GM19351 (cell line): ENCODE measurements around the gene ZNF611.
"Not testable (repeated sequence)": the region's sequence is repeated elsewhere in the genome, so short reads cannot be mapped to it uniquely, and the experiment has no call there.

Experiments
- ATAC-seq: cut with Tn5 transposase; IDR thresholded peaks from one replicate; pipeline ENCODE4 v1.9.1; 2021; ENCODE audit warnings: mild to moderate bottlenecking, moderate library complexity; ENCODE audit not compliant: unreplicated experiment

Gene ZNF611

DNA sequence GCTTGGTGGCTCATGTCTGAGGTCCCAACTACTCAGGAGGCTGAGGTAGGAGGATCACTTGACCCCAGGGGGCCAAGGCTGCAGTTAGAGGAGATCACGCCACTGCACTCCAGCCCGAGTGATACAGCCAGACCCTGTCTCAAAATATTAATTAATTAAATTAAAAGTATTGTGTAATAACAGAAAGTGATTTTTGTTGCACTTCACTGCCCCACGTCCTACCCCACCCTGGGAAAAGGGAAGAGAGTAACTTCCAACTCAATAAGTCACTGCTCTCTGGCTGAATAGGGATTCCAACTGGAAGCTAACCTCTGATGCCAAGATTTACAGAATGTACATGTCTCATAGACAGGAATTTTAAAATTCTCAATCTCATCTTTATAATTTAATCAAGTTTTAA, 47.2 kb downstream of the ZNF611 start:
- ATAC-seq, result no peak

- ATAC-seq, result no peak
Observed at GRCh38 chr19:52685811-52686210, 49.0 kb downstream of the ZNF611 start.

GRCh38 chr19:52681216-52681615, 53.6 kb downstream of the ZNF611 start:
- ATAC-seq, result not testable (repeated sequence)

- no peak for ATAC-seq
Observed at GRCh38 chr19:52679598-52679997, 55.2 kb downstream of the ZNF611 start.

DNA sequence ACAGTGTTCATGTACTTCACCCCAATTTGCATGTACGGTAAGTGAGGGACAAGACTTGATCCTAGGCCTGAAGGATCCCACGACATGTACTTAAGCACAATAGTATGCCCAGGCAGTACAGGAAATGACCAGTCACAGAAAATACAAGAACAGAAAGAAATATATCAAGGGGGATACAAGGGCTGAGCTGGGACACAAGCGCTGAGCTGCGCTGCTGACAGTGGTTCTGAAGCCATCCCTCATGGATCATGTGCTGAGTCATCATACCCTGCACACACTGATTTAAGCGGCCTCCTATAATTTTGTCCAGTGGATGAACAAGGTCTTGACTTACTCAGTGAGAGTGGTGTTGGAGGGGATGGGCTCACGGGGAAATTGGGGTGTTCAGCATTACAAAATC, 59.6 kb downstream of the ZNF611 start:
- ATAC-seq, result not testable (repeated sequence)

- no peak for ATAC-seq
Observed at GRCh38 chr19:52673014-52673413, 61.8 kb downstream of the ZNF611 start.

- no peak for ATAC-seq
Observed at GRCh38 chr19:52670046-52670445, 64.8 kb downstream of the ZNF611 start.

DNA sequence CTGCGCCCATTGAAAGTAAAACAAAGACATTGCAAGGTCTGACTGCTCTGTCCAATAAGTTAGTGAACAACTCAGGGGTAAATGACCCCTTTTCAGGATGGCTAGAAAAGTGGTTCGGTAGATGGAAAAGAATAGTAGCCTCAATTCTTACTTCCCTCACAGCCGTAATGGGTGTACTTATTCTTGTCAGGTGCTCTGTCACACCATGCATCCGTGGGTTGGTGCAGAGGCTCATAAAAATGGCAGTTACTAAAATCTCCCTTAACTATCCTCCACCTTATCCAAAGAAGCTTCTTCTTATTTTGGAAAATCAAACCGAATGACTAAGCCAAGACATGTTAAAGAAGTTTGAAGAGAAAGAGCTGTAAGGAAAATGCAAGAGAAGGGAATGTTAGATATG, 65.3 kb downstream of the ZNF611 start:
- no peak for ATAC-seq

- no peak for ATAC-seq
Observed at GRCh38 chr19:52667972-52668371, 66.9 kb downstream of the ZNF611 start.

DNA sequence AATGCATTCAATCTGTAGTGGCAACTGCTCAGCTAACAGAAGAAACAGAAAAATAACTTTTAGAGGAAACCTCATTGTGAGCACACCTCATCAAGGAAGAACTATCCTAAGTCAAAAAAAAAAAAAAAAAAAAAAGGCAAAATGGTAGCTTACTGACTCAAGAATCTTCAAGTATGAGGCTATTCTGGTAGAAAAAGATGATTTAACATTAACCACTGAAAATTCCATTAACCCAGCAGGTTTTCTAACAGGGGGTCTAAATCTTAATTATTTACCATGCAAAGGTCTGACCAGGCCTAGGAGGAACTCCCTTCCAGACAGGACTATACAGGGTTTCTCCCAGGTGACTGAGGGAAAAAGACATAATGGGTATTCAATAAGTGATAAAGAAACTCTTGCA, 68.3 kb downstream of the ZNF611 start:
- no peak for ATAC-seq

GRCh38 chr19:52665529-52665928, 69.3 kb downstream of the ZNF611 start:
- ATAC-seq, result no peak

DNA sequence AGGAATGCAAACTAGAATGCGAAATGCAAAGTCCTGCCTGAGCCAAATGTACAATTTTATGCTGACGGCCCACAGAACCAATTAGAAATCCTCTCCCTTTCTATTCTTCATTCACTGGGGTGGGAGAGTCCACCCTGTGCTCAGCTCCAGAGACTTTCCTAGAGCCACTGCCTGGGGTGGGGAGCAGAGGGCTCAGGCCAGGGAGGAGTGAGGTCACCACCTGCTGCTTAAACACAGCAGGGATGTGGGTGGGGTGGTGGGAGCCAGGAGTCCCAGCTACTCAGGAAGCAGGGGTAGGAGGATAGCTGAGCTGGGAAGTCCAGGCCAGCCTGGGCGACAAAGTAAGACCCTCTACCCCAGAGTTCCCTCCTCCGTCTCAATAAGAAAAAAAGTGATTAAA, 69.8 kb downstream of the ZNF611 start:
- no peak for ATAC-seq

DNA sequence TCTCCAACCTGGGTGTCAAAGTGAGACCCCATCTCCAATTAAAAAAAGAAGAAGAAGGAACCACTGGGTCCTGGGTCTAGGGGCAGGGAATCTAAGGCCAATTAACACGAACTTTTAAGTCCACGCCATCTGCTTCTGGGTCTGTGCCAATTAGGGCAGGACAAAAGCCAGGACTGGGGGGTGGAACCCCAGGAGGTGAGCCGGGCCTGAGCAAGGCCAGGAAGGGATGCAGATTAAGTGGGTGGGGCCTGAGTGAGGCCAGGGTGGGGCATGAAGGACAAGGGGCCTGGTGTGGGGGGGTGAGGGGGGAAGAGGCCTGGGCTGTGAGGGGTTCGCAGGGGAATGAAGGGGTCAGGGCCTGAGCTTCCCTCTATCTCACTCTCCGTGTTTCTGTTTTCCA, 70.4 kb downstream of the ZNF611 start:
- no peak for ATAC-seq

- no peak for ATAC-seq
Observed at GRCh38 chr19:52662631-52663030, 72.2 kb downstream of the ZNF611 start.

GRCh38 chr19:52660981-52661380, 73.9 kb downstream of the ZNF611 start:
- ATAC-seq, result no peak

GRCh38 chr19:52659013-52659412, 75.8 kb downstream of the ZNF611 start:
- no peak for ATAC-seq

GRCh38 chr19:52658595-52658994, 76.2 kb downstream of the ZNF611 start:
- ATAC-seq, result no peak

- no peak for ATAC-seq
Observed at GRCh38 chr19:52653161-52653560, 81.7 kb downstream of the ZNF611 start.
